GM19438 (cell line): Measurements from ENCODE around the gene CPNE7.
"Not testable (repeated sequence)": the region's sequence is repeated elsewhere in the genome, so short reads cannot be mapped to it uniquely, and the experiment has no call there.

Experiments used
- ATAC-seq: cut with Tn5 transposase; IDR thresholded peaks from one replicate; pipeline ENCODE4 v1.9.1; 2021; ENCODE audit warnings: low read depth; ENCODE audit not compliant: unreplicated experiment

The CPNE7 gene

DNA sequence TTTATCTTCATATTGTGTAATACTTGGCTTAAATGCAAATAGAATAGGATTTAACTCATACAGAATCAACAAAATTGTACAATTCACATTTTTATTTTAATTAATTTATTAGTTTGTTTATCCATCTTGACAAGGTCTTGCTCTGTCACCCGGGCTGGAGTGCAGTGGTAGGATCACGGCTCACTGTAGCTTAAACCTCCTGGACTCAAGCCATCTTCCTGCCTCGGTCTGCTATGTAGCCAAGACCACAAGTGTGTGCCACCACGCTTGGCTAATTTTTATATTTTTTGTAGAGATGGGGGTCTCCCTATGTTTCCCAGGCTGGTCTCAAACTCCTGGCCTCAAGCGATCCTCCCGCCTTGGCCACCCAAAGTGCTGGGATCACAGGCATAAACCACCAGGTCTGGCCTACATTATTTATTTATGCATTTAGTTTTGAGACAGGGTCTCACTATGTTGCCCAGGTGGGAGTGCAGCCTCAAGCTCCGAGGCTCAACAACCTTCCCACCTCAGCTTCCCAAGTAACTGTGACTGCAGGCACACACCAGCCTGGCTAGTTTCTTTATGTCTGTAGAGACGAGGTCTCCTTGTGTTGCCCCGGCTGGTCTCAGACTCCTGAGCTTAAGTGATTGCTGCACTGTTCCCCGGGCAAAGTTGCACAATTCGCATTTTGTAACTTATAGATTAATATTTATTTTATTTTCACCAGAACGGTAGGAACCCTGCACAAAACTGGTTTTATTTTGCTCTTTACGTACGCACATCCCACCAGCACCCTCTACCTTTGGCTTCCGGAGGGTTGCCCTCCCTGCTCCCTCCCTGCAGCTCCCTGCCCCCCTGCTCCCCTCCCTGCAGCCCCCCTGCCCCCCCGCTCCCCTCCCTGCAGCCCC, 42.8 kb downstream of the CPNE7 start:
- ATAC-seq = no peak

DNA sequence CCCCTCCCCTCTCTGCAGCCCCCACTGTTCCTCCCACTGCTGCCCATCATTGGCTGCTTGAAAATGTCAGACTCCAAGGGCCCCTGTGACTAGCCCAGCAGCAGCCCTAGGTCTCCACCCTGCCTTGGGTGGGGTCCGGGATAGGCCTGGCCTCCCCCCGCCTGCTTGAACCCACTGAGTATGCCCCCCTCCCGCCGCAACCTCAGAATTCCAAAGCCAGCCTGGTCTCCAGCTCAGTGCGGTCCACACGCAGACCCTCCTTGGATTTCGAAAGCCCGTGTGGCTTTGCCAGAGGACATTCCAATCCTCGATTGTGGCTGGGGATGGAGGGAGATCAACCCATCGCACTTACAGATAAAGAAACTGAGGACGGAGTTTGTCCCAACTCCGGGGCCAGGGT, 44.3 kb downstream of the CPNE7 start:
- ATAC-seq = no peak

- no peak for ATAC-seq
These were observed 44.9 kb downstream of the CPNE7 start for GRCh38 chr16:89620406-89620841.

GRCh38 chr16:89621136-89621697, 45.7 kb downstream of the CPNE7 start:
- ATAC-seq = no peak

GRCh38 chr16:89621698-89622409, 46.3 kb downstream of the CPNE7 start:
- ATAC-seq = no peak

- no peak for ATAC-seq
These were observed 48.1 kb downstream of the CPNE7 start for GRCh38 chr16:89623511-89624261.

- ATAC-seq = no peak
These were observed 49.5 kb downstream of the CPNE7 start for GRCh38 chr16:89624777-89625761.

DNA sequence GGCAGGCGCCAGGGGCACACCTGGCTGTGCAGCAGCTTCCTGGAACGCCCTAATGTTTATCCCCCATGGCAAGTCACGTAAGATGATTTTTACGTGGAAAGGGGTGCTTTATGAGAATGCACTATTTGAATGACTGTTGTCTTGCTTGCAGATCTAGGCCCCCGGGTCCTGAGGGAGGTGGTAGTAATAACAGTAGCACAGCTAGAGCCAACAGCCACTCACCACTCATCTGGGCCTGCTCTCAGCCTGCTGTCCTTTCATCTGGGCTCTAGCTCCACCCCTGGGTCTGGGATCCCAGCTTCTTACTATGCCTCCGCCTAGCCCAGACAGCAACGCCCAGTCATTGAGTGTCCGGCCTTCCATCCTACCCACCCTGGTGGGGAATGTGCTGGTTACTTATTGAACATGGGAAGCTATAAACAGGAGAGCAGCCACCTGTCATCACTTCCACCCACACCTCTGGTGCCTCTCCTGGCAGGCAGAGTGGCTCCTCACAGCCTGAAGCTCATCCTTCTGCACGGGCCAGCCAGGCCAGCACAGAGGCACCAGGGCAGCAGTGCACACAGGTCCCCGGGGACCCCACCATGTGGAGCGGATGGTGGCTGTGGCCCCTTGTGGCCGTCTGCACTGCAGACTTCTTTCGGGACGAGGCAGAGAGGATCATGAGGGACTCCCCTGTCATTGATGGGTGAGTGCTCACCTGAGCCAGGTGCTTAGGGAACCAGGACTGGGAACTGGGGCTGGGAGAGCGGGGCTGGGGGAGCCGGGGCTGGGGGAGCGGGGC, 54.5 kb downstream of the CPNE7 start:
- ATAC-seq = no peak

DNA sequence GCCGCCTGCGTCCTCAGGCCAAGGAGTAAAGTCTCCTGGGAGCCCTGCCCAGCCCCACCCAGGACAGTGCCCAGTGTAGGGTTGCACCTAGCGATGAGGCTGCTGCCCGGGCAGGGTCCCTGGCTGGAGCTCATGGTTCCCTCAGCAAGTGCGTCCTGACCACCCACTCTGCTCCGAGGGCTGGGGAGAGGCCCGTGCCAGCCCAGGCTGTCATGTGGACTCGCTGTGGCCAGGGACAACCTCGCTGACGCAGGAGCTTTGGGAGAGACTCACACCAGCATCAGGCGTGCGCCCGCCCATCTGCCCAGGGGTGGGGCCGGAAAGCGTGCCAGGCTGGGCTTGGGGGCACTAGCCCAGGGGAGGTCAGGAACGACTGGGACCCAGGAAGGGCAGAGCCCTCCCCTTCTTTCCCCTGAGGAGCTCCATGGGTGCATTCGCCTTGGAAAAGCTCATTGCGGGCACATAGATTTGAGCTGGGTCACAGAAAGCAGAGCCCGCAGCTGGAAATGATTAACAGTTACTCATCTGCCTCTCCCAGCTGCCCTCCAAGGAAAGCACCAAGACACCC, 57.6 kb downstream of the CPNE7 start:
- ATAC-seq = no peak

- ATAC-seq = not testable (repeated sequence)
These were observed 59.2 kb downstream of the CPNE7 start for GRCh38 chr16:89634463-89635385.

- no peak for ATAC-seq
These were observed 61.1 kb downstream of the CPNE7 start for GRCh38 chr16:89636663-89637062.

GRCh38 chr16:89637379-89637778, 61.8 kb downstream of the CPNE7 start:
- no peak for ATAC-seq

GRCh38 chr16:89638455-89638854, 62.9 kb downstream of the CPNE7 start:
- no peak for ATAC-seq

GRCh38 chr16:89639385-89639784, 63.8 kb downstream of the CPNE7 start:
- ATAC-seq = no peak

GRCh38 chr16:89641458-89642119, 66.0 kb downstream of the CPNE7 start:
- ATAC-seq = no peak

DNA sequence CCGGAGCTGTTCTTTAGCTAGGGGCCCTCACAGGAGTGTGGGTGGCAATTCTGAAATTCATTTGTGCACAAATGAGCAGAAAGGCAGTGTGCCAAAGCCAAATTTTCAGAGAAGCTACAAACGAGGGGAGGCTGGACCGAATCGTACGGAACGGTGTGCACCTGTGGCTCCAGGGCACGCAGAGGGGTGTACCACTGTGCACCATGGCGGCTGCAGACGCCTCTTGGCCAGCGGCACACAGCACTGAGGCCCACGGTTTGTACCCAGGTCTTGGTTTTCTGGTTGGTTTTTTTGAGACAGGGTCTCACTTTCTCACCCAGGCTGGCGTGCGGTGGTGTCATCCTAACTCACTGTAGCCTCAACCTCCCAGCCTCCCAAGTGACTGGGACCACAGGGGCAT, 67.0 kb downstream of the CPNE7 start:
- no peak for ATAC-seq

GRCh38 chr16:89643769-89644300, 68.3 kb downstream of the CPNE7 start:
- ATAC-seq = no peak
